SK-N-SH (cell line): ENCODE data around the gene LRRC49.

Experiments
- EP300 ChIP-seq, 2 experiments: IDR thresholded peaks; 2 replicates each; pipeline versions ENCODE4 v1.4.0 to v1.6.1; 2012; ENCODE audit warnings: borderline replicate concordance in 1 of 2, low read depth in 1 of 2, low read length in 1 of 2
- EZH2phosphoT487 ChIP-seq: fragments of 200-600 bp; sonication (generic); IDR thresholded peaks from 2 replicates; pipeline ENCODE4 v1.6.1; 2017; ENCODE audit warnings: low read depth, mixed run types, mild to moderate bottlenecking, antibody characterized with exemption, moderate library complexity, borderline replicate concordance
- MXI1 ChIP-seq: IDR thresholded peaks from 2 replicates; pipeline ENCODE4 v1.6.1; 2012; ENCODE audit warnings: mild to moderate bottlenecking, low read depth, low read length, improper control_type of control experiment
- NRF1 ChIP-seq: IDR thresholded peaks from 2 replicates; pipeline ENCODE4 v1.6.1; 2012; ENCODE audit warnings: low read depth, mild to moderate bottlenecking, low read length
- POLR2AphosphoS5 ChIP-seq: IDR thresholded peaks from 2 replicates; pipeline ENCODE4 v1.6.1; 2012; ENCODE audit warnings: low read depth, low read length
- RAD21 ChIP-seq: IDR thresholded peaks from 2 replicates; pipeline ENCODE4 v1.6.1; 2012; ENCODE audit warnings: mild to moderate bottlenecking, low read length
- RFX5 ChIP-seq: IDR thresholded peaks from 2 replicates; pipeline ENCODE4 v1.6.1; 2012; ENCODE audit warnings: mild to moderate bottlenecking, improper control_type of control experiment, low read length
- SIN3A ChIP-seq: IDR thresholded peaks from 2 replicates; pipeline ENCODE4 v1.6.1; 2012; ENCODE audit warnings: low read depth, mild to moderate bottlenecking, low read length, moderate library complexity, borderline replicate concordance
- TAF1 ChIP-seq: IDR thresholded peaks from 2 replicates; pipeline ENCODE4 v1.6.1; 2012; ENCODE audit warnings: low read depth, mild to moderate bottlenecking, low read length, moderate library complexity, borderline replicate concordance
- TF ChIP-seq, protein P1 (sequence below): fragments of 200-600 bp; sonication (generic); IDR thresholded peaks from 2 replicates; pipeline ENCODE4 v1.6.1; 2017; ENCODE audit warnings: antibody characterized with exemption, mild to moderate bottlenecking, moderate library complexity
- TF ChIP-seq, protein P2 (sequence below): IDR thresholded peaks from 2 replicates; pipeline ENCODE4 v1.4.0; 2012; ENCODE audit warnings: low read depth

- TF ChIP-seq, protein P1, sequence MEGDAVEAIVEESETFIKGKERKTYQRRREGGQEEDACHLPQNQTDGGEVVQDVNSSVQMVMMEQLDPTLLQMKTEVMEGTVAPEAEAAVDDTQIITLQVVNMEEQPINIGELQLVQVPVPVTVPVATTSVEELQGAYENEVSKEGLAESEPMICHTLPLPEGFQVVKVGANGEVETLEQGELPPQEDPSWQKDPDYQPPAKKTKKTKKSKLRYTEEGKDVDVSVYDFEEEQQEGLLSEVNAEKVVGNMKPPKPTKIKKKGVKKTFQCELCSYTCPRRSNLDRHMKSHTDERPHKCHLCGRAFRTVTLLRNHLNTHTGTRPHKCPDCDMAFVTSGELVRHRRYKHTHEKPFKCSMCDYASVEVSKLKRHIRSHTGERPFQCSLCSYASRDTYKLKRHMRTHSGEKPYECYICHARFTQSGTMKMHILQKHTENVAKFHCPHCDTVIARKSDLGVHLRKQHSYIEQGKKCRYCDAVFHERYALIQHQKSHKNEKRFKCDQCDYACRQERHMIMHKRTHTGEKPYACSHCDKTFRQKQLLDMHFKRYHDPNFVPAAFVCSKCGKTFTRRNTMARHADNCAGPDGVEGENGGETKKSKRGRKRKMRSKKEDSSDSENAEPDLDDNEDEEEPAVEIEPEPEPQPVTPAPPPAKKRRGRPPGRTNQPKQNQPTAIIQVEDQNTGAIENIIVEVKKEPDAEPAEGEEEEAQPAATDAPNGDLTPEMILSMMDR, result no peak
- TF ChIP-seq EP300 (IDR thresholded peaks at IDR 0.05; ENCODE audit: borderline replicate concordance in 1 of 2, low read depth in 1 of 2, low read length in 1 of 2) (no peak), NRF1 (no peak), POLR2AphosphoS5 (no peak), TAF1 (no peak), SIN3A (no peak), MXI1 (no peak), RAD21 (no peak), EZH2phosphoT487 (no peak), RFX5 (no peak)
- TF ChIP-seq, protein P2, sequence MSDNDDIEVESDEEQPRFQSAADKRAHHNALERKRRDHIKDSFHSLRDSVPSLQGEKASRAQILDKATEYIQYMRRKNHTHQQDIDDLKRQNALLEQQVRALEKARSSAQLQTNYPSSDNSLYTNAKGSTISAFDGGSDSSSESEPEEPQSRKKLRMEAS, result no peak
These were observed 163.5 kb downstream of the LRRC49 start for GRCh38 chr15:71056111-71056510.
